Type B pancreatic cell (in vitro differentiated cells): ENCODE measurements around the gene OSTF1. TPM values are rescaled to one million over a fixed set of nuclear protein-coding genes. Genes with fewer than 3 reads are reported as not detected.

ENCODE experiments used
- DNase-seq: peaks from one replicate; pipeline ENCODE4 v3.0.0; 2021; ENCODE audit warnings: mixed read lengths; ENCODE audit not compliant: unreplicated experiment; ENCODE audit errors: extremely low spot score
- H3K27ac Mint-ChIP-seq: 2 replicates; pipeline ENCODE4 v1.8.0; 2021; ENCODE audit warnings: mild to moderate bottlenecking, mixed read lengths
- H3K27me3 Mint-ChIP-seq: 2 replicates; pipeline ENCODE4 v1.8.0; 2021; ENCODE audit warnings: mixed read lengths
- H3K36me3 Mint-ChIP-seq: 2 replicates; pipeline ENCODE4 v1.8.0; 2021; ENCODE audit warnings: mixed read lengths
- H3K4me1 Mint-ChIP-seq: one replicate; pipeline ENCODE4 v1.8.0; 2021; ENCODE audit warnings: mixed read lengths; ENCODE audit not compliant: unreplicated experiment
- H3K4me3 Mint-ChIP-seq: 2 replicates; pipeline ENCODE4 v1.8.0; 2021; ENCODE audit warnings: mild to moderate bottlenecking, mixed read lengths
- H3K9me3 Mint-ChIP-seq: 2 replicates; pipeline ENCODE4 v1.8.0; 2021; ENCODE audit warnings: mixed read lengths
- CTCF ChIP-seq: fragments of 200-600 bp; sonication (generic); conservative IDR thresholded peaks from 2 replicates; pipeline ENCODE4 v1.5.0; 2021; ENCODE audit warnings: antibody characterized with exemption, mild to moderate bottlenecking
- long read RNA-seq: library from polyadenylated mRNA; unstranded; transcript quantifications from one replicate; pipeline ENCODE4 v2.0.0, GENCODE V29; 2020
- total RNA-seq: library from RNA; stranded (reverse); gene quantifications from 2 replicates; pipeline ENCODE4 v1.2.1, GENCODE V29; 2021; ENCODE audit warnings: low replicate concordance

Gene OSTF1
- 18.3 and 31.9 TPM in 2 replicates for total RNA-seq
- long read RNA-seq, transcript OSTF1-201 (10 exons, 1,319 nt): major isoform, 63 of 77 reads
- long read RNA-seq, partial matches to known transcripts: 4 of 77 reads
- long read RNA-seq, other reads (novel, unspliced or antisense): 10 of 77 reads

GRCh38 chr9:75087824-75088645 is at the start of gene OSTF1, which contains the start of gene NMRK1:
Gene OSTF1 (plus strand): TSS chr9:75088514. CDS start chr9:75088693, 179 bp downstream.
Gene NMRK1 (minus strand): TSS chr9:75088155. CDS start chr9:75083115, 5,040 bp downstream.
- Mint-ChIP-seq H3K36me3 (no peaks in the 10 kb centered on the region), H3K27me3 (no peaks in the 10 kb centered on the region), H3K4me3 (peak within 1 kb of the TSS; percentile 100), H3K4me1 (peaks cover 42% of the 10 kb centered on the region), H3K27ac (peak within 1 kb of the TSS; percentile 94), H3K9me3 (no peaks in the 10 kb centered on the region)
- peak; percentile 4 for TF ChIP-seq CTCF
- DNase-seq: peak; percentile 98

- DNase-seq: no peak
- H3K4me1 Mint-ChIP-seq: no peaks in the 10 kb centered on the region
- no peak overlapping the region for H3K4me3 Mint-ChIP-seq
- no peaks in the 10 kb centered on the region for H3K9me3 Mint-ChIP-seq
- H3K27me3 Mint-ChIP-seq: peaks cover 6% of the 10 kb centered on the region
- H3K27ac Mint-ChIP-seq: no peak overlapping the region
- no peak for TF ChIP-seq CTCF
- H3K36me3 Mint-ChIP-seq: no peaks in the 10 kb centered on the region
Observed at GRCh38 chr9:75039009-75039408, 49.3 kb upstream of the OSTF1 start.

- H3K27ac Mint-ChIP-seq: no peak overlapping the region
- H3K36me3 Mint-ChIP-seq: no peaks in the 10 kb centered on the region
- no peaks in the 10 kb centered on the region for H3K4me1 Mint-ChIP-seq
Observed at GRCh38 chr9:75039801-75040200, 48.5 kb upstream of the OSTF1 start.

GRCh38 chr9:75041041-75041440 is 47.3 kb upstream of the OSTF1 start:
- H3K36me3 Mint-ChIP-seq: no peaks in the 10 kb centered on the region

More at GRCh38 chr9:75039801-75040200, 48.5 kb upstream of the OSTF1 start:
- Mint-ChIP-seq H3K27me3 (peaks cover 6% of the 10 kb centered on the region), H3K4me3 (no peak overlapping the region), H3K9me3 (no peaks in the 10 kb centered on the region)
- no peak for TF ChIP-seq CTCF
- no peak for DNase-seq

GRCh38 chr9:75046725-75047345 is 41.5 kb upstream of the OSTF1 start:
- Mint-ChIP-seq H3K27me3 (peaks cover 8% of the 10 kb centered on the region), H3K9me3 (no peaks in the 10 kb centered on the region), H3K36me3 (no peaks in the 10 kb centered on the region), H3K27ac (no peak overlapping the region), H3K4me1 (no peaks in the 10 kb centered on the region), H3K4me3 (no peak overlapping the region)
- no peak for DNase-seq
- TF ChIP-seq CTCF: no peak

More at GRCh38 chr9:75041041-75041440, 47.3 kb upstream of the OSTF1 start:
- Mint-ChIP-seq H3K9me3 (no peaks in the 10 kb centered on the region), H3K4me3 (no peak overlapping the region), H3K27ac (no peak overlapping the region), H3K4me1 (no peaks in the 10 kb centered on the region), H3K27me3 (peaks cover 14% of the 10 kb centered on the region)
- no peak for DNase-seq
- no peak for TF ChIP-seq CTCF
